ENCODE measurements around the gene CD83. TPM values are rescaled to one million over a fixed set of nuclear protein-coding genes. Genes with fewer than 3 reads are reported as not detected.
"Not testable (repeated sequence)": the region's sequence is repeated elsewhere in the genome, so short reads cannot be mapped to it uniquely, and the experiment has no call there.

CD83 gene
- 1.9 and 3.9 TPM in 2 replicates for total RNA-seq (2014; rRNA removed; shearing (Covaris generic); ENCODE audit: low replicate concordance)

- H3K9me3 ChIP-seq (ENCODE audit: low read length) = no peaks in the 10 kb centered on the region
- H3K79me2 ChIP-seq (ENCODE audit: low read length) = no peaks in the 10 kb centered on the region
- H3K27me3 ChIP-seq (ENCODE audit: low read length) = no peaks in the 10 kb centered on the region
- peak; percentile 83 for DNase-seq
- H3K9ac ChIP-seq (ENCODE audit: low read length) = peak within 1 kb of the TSS; percentile 82
- H3K36me3 ChIP-seq (ENCODE audit: insufficient read depth, low read length) = no peaks in the 10 kb centered on the region
- peaks cover 25% of the 10 kb centered on the region for H3K4me1 ChIP-seq (ENCODE audit: low read length)
- H3K9me2 ChIP-seq (replicated peaks; ENCODE audit: insufficient read depth, low read length) = no peaks in the 10 kb centered on the region
- no peaks in the 10 kb centered on the region for H4K20me1 ChIP-seq (ENCODE audit: insufficient read depth, low read depth, low read length)
- peak within 1 kb of the TSS; percentile 80 for H3K4me3 ChIP-seq (ENCODE audit: low read length)
- no peak within 1 kb of the TSS for H3K27ac ChIP-seq (ENCODE audit: low read length)
- H3K4me2 ChIP-seq (ENCODE audit: low read depth, low read length, poor library complexity, severe bottlenecking) = peak within 1 kb of the TSS; percentile 90
- H2AFZ ChIP-seq (ENCODE audit: low read length) = peak within 1 kb of the TSS; percentile 99
These were observed at the start of gene CD83 for GRCh38 chr6:14117158-14118090. Gene CD83, plus strand, starts transcription at chr6:14117772. Its CDS starts 40 bp downstream, at chr6:14117812.

GRCh38 chr6:14068133-14068532, 49.4 kb upstream of the CD83 start:
- Histone ChIP-seq H3K9me2 (replicated peaks; ENCODE audit: insufficient read depth, low read length) (no peaks in the 10 kb centered on the region), H3K9me3 (ENCODE audit: low read length) (no peaks in the 10 kb centered on the region), H4K20me1 (ENCODE audit: insufficient read depth, low read depth, low read length) (no peaks in the 10 kb centered on the region), H3K4me2 (ENCODE audit: low read depth, low read length, poor library complexity, severe bottlenecking) (no peak overlapping the region), H3K4me1 (ENCODE audit: low read length) (no peaks in the 10 kb centered on the region), H3K36me3 (ENCODE audit: insufficient read depth, low read length) (no peaks in the 10 kb centered on the region), H3K4me3 (ENCODE audit: low read length) (no peak overlapping the region), H3K27ac (ENCODE audit: low read length) (no peak overlapping the region), H2AFZ (ENCODE audit: low read length) (no peak overlapping the region), H3K9ac (ENCODE audit: low read length) (no peak overlapping the region), H3K27me3 (ENCODE audit: low read length) (no peaks in the 10 kb centered on the region), H3K79me2 (ENCODE audit: low read length) (no peaks in the 10 kb centered on the region)
- no peak for DNase-seq

GRCh38 chr6:14068623-14069022, 48.9 kb upstream of the CD83 start:
- Histone ChIP-seq H3K9me2 (replicated peaks; ENCODE audit: insufficient read depth, low read length) (no peaks in the 10 kb centered on the region), H3K4me1 (ENCODE audit: low read length) (no peaks in the 10 kb centered on the region), H3K79me2 (ENCODE audit: low read length) (no peaks in the 10 kb centered on the region), H3K4me2 (ENCODE audit: low read depth, low read length, poor library complexity, severe bottlenecking) (no peak overlapping the region), H3K27me3 (ENCODE audit: low read length) (no peaks in the 10 kb centered on the region), H3K9ac (ENCODE audit: low read length) (no peak overlapping the region), H3K9me3 (ENCODE audit: low read length) (no peaks in the 10 kb centered on the region), H3K4me3 (ENCODE audit: low read length) (no peak overlapping the region), H3K27ac (ENCODE audit: low read length) (no peak overlapping the region), H2AFZ (ENCODE audit: low read length) (no peak overlapping the region), H3K36me3 (ENCODE audit: insufficient read depth, low read length) (no peaks in the 10 kb centered on the region), H4K20me1 (ENCODE audit: insufficient read depth, low read depth, low read length) (no peaks in the 10 kb centered on the region)
- no peak for DNase-seq

GRCh38 chr6:14070457-14070856, 47.1 kb upstream of the CD83 start:
- Histone ChIP-seq H4K20me1 (ENCODE audit: insufficient read depth, low read depth, low read length) (no peaks in the 10 kb centered on the region), H3K36me3 (ENCODE audit: insufficient read depth, low read length) (no peaks in the 10 kb centered on the region), H3K9me3 (ENCODE audit: low read length) (no peaks in the 10 kb centered on the region), H3K4me1 (ENCODE audit: low read length) (no peaks in the 10 kb centered on the region), H3K9ac (ENCODE audit: low read length) (no peak overlapping the region), H3K4me2 (ENCODE audit: low read depth, low read length, poor library complexity, severe bottlenecking) (no peak overlapping the region), H3K27me3 (ENCODE audit: low read length) (no peaks in the 10 kb centered on the region), H2AFZ (ENCODE audit: low read length) (no peak overlapping the region), H3K9me2 (replicated peaks; ENCODE audit: insufficient read depth, low read length) (no peaks in the 10 kb centered on the region), H3K79me2 (ENCODE audit: low read length) (no peaks in the 10 kb centered on the region), H3K4me3 (ENCODE audit: low read length) (no peak overlapping the region), H3K27ac (ENCODE audit: low read length) (no peak overlapping the region)
- no peak for DNase-seq

- H3K27ac ChIP-seq (ENCODE audit: low read length) = no peak overlapping the region
- no peaks in the 10 kb centered on the region for H3K36me3 ChIP-seq (ENCODE audit: insufficient read depth, low read length)
- H3K9me3 ChIP-seq (ENCODE audit: low read length) = no peaks in the 10 kb centered on the region
- no peaks in the 10 kb centered on the region for H4K20me1 ChIP-seq (ENCODE audit: insufficient read depth, low read depth, low read length)
- H2AFZ ChIP-seq (ENCODE audit: low read length) = no peak overlapping the region
- DNase-seq = no peak
- no peak overlapping the region for H3K9ac ChIP-seq (ENCODE audit: low read length)
- no peaks in the 10 kb centered on the region for H3K4me1 ChIP-seq (ENCODE audit: low read length)
- H3K27me3 ChIP-seq (ENCODE audit: low read length) = no peaks in the 10 kb centered on the region
- H3K4me2 ChIP-seq (ENCODE audit: low read depth, low read length, poor library complexity, severe bottlenecking) = no peak overlapping the region
- H3K4me3 ChIP-seq (ENCODE audit: low read length) = no peak overlapping the region
- H3K79me2 ChIP-seq (ENCODE audit: low read length) = no peaks in the 10 kb centered on the region
- H3K9me2 ChIP-seq (replicated peaks; ENCODE audit: insufficient read depth, low read length) = no peaks in the 10 kb centered on the region
These were observed 45.5 kb upstream of the CD83 start for GRCh38 chr6:14072084-14072483.

- not testable (repeated sequence) for H3K36me3 ChIP-seq (ENCODE audit: insufficient read depth, low read length); H3K9me3 ChIP-seq (ENCODE audit: low read length); H3K9me2 ChIP-seq (replicated peaks; ENCODE audit: insufficient read depth, low read length); H3K27me3 ChIP-seq (ENCODE audit: low read length); H4K20me1 ChIP-seq (ENCODE audit: insufficient read depth, low read depth, low read length); H3K4me2 ChIP-seq (ENCODE audit: low read depth, low read length, poor library complexity, severe bottlenecking); H3K4me1 ChIP-seq (ENCODE audit: low read length); H3K9ac ChIP-seq (ENCODE audit: low read length); H3K79me2 ChIP-seq (ENCODE audit: low read length); H3K27ac ChIP-seq (ENCODE audit: low read length); H3K4me3 ChIP-seq (ENCODE audit: low read length); DNase-seq; H2AFZ ChIP-seq (ENCODE audit: low read length)
These were observed 43.8 kb upstream of the CD83 start for GRCh38 chr6:14073561-14074354.

GRCh38 chr6:14074476-14075094, 43.0 kb upstream of the CD83 start:
- no peaks in the 10 kb centered on the region for H3K4me1 ChIP-seq (ENCODE audit: low read length)
- H3K36me3 ChIP-seq (ENCODE audit: insufficient read depth, low read length) = no peaks in the 10 kb centered on the region
- H4K20me1 ChIP-seq (ENCODE audit: insufficient read depth, low read depth, low read length) = no peaks in the 10 kb centered on the region
- H2AFZ ChIP-seq (ENCODE audit: low read length) = no peak overlapping the region
- H3K9me2 ChIP-seq (replicated peaks; ENCODE audit: insufficient read depth, low read length) = no peaks in the 10 kb centered on the region
- no peaks in the 10 kb centered on the region for H3K79me2 ChIP-seq (ENCODE audit: low read length)
- H3K9me3 ChIP-seq (ENCODE audit: low read length) = no peaks in the 10 kb centered on the region
- no peaks in the 10 kb centered on the region for H3K27me3 ChIP-seq (ENCODE audit: low read length)
- no peak overlapping the region for H3K4me2 ChIP-seq (ENCODE audit: low read depth, low read length, poor library complexity, severe bottlenecking)
- no peak overlapping the region for H3K27ac ChIP-seq (ENCODE audit: low read length)
- no peak overlapping the region for H3K4me3 ChIP-seq (ENCODE audit: low read length)
- DNase-seq = no peak
- no peak overlapping the region for H3K9ac ChIP-seq (ENCODE audit: low read length)

GRCh38 chr6:14075095-14075503, 42.5 kb upstream of the CD83 start:
- no peak overlapping the region for H2AFZ ChIP-seq (ENCODE audit: low read length)
- no peaks in the 10 kb centered on the region for H3K4me1 ChIP-seq (ENCODE audit: low read length)
- H3K9me2 ChIP-seq (replicated peaks; ENCODE audit: insufficient read depth, low read length) = no peaks in the 10 kb centered on the region
- H3K36me3 ChIP-seq (ENCODE audit: insufficient read depth, low read length) = no peaks in the 10 kb centered on the region
- H3K79me2 ChIP-seq (ENCODE audit: low read length) = no peaks in the 10 kb centered on the region
- no peak overlapping the region for H3K27ac ChIP-seq (ENCODE audit: low read length)
- no peaks in the 10 kb centered on the region for H3K9me3 ChIP-seq (ENCODE audit: low read length)
- H3K9ac ChIP-seq (ENCODE audit: low read length) = no peak overlapping the region
- DNase-seq = no peak
- H3K4me2 ChIP-seq (ENCODE audit: low read depth, low read length, poor library complexity, severe bottlenecking) = peak overlapping the region; percentile 3
- H3K27me3 ChIP-seq (ENCODE audit: low read length) = no peaks in the 10 kb centered on the region
- no peak overlapping the region for H3K4me3 ChIP-seq (ENCODE audit: low read length)
- no peaks in the 10 kb centered on the region for H4K20me1 ChIP-seq (ENCODE audit: insufficient read depth, low read depth, low read length)
